Activated CD8-positive, alpha-beta memory T cell treated with anti-CD3 and anti-CD28 coated beads for 36 hours (primary cell): Measurements from ENCODE around the gene SLC23A3. TPM values are rescaled to one million over a fixed set of nuclear protein-coding genes. Genes with fewer than 3 reads are reported as not detected.
"Not testable (repeated sequence)": the region's sequence is repeated elsewhere in the genome, so short reads cannot be mapped to it uniquely, and the experiment has no call there.

Source experiments
- CTCF ChIA-PET: fragments of 350-600 bp; sonication (Branson Sonifier 250); formaldehyde crosslinking; loops from one replicate; lab custom pipeline; 2021; ENCODE audit warnings: antibody characterized with exemption; lab: Charles Lee
- POLR2A ChIA-PET: fragments of 350-600 bp; sonication (Branson Sonifier 250); formaldehyde crosslinking; loops from one replicate; lab custom pipeline; 2021; ENCODE audit warnings: antibody characterized with exemption; lab: Charles Lee
- total RNA-seq, 2 experiments: library from RNA; stranded (reverse); gene quantifications; one replicate each; pipeline ENCODE4 v1.2.3, GENCODE V29; 2021

Gene SLC23A3
- total RNA-seq, 2 experiments from 2014 or later, result 1.8 to 2.9 TPM

DNA sequence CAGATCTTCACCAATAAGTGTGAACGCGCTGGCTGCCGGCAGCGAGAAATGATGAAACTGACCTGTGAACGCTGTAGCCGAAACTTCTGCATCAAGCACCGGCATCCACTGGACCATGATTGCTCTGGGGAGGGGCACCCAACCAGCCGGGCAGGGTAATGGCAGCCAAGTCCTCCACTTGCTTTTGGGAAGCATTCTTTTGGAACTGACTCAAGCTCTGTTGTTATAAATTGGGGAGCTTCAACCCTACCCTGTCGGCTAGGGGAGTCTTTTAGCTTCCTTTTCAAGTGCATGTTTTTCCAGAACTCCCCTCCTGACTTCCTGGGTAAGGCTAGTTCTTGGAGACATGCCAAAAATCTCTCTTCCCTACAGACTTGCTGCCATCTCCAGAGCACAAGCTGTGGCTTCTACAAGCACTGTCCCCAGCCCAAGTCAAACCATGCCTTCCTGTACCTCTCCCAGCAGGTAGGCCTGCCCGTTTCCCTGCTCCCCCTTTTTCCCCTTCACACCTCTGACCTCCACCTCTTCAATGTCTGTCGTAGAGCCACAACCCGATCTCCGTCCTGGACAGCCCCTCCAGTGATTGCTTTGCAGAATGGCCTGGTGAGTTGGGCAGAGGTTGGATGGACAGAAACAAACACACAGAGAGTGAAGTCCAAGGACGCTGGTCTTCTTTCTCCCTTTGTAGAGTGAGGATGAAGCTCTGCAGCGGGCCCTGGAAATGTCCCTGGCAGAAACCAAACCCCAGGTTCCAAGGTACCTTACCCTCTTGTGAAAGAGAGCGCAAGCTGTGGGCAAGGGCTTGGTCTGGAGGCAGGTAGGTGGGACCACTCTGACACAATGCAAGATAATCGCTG, 38.3 kb upstream of the SLC23A3 start:
- CTCF ChIA-PET, result interaction anchor here (0.6 to 1.9 kb wide), 4 partner anchors 9 to 48 kb away, joined by 3 to 9 read pairs (median 6); partner anchors contain the start of gene NHEJ1
- POLR2A ChIA-PET, result interaction anchor here (0.6 to 2.9 kb wide), 5 partner anchors 8 to 33 kb away, joined by 4 to 18 read pairs (median 7); partner anchors contain the start of genes ABCB6, ANKZF1, ATG9A and CNPPD1

DNA sequence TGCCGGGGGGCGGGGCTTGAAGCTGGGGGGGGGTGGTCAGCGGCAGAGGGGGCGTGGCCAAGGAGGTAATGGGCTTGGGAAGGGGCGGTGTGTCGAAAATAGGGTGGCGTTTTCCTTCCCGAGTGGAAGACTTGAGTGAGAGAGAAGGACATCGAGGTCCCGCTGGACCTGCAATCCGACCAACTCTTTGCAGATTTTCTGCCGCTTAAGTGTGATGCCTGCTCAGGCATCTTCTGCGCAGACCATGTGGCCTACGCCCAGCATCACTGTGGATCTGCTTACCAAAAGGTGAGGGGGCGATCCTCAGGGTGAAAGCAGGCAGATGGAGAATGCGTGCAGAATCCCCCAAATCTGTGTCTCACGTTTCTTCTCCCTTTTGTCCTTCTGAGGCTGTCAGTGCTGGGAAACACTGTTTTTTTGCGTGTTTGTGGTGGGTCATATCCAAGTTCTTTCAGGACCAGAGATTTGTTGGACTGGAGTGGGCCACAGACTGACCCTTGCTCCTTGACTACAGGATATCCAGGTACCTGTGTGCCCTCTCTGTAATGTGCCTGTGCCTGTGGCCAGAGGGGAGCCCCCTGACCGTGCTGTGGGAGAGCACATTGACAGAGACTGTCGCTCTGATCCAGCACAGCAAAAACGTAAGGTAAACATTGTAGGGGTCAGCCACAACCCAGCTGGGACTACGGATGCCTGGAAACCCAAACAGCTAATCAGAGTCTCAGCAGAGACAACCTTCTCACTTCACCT, 37.5 kb upstream of the SLC23A3 start:
- ChIA-PET CTCF (interaction anchor here (1.1 to 1.9 kb wide), 4 partner anchors 10 to 88 kb away, joined by 5 to 9 read pairs (median 7); no protein-coding TSS in a partner anchor), POLR2A (interaction anchor here (0.6 to 2.9 kb wide), 11 partner anchors 11 to 47 kb away, joined by 3 to 18 read pairs (median 7); partner anchors contain the start of genes ABCB6, ANKZF1, ATG9A and CNPPD1)

DNA sequence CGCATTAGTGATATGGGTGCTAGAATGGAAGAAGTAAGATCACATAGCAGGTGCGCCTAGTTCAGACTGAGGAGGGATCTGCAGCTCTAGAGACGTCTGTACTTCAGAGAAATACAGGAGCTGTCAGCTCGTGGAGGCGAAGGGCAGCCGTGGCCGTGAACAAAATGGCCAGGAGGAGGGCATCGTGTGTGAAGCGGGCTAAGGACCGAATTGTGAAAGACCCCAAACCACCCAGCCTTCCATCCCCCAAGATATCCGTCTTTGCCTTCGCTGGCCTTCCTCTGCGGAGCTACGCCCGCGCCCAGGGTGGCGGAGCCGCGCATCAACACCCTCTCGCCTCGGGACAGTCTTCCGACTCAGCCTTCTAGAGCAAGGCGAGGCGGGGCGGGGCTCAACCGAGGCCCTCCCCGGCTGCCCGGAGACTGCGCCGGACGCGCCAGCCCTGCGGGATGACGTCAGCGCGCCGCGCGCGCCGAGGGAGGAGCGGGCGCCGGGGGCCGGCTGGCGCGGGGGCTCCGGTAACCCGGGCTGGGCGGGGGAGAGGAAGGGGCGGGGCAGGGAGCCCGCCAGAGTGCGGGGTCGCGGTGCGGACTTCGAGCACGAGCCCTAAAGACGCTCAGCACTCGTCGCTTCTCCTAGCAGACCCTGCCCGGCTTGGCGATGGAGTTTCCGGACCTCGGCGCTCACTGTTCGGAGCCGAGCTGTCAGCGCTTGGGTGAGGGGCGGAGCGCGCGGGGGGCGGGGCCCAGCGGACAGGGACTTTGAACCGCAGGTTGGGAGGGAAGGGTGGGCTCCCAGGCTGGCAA, 36.7 kb upstream of the SLC23A3 start, which contains the start of gene ZFAND2B:
TSS of gene ZFAND2B (plus strand) at position 455 of the 806 bp plus-strand sequence. CDS start at position 661, 206 bp downstream.
- ChIA-PET POLR2A (interaction anchor here (0.6 to 2.9 kb wide), 17 partner anchors 12 to 213 kb away, joined by 3 to 18 read pairs (median 6); partner anchors contain the start of genes ABCB6, ANKZF1, ATG9A and CNPPD1), CTCF (interaction anchor here (0.6 to 1.4 kb wide), 10 partner anchors 11 to 148 kb away, joined by 3 to 7 read pairs (median 4); partner anchors contain the start of genes CNPPD1 and SLC23A3)

DNA sequence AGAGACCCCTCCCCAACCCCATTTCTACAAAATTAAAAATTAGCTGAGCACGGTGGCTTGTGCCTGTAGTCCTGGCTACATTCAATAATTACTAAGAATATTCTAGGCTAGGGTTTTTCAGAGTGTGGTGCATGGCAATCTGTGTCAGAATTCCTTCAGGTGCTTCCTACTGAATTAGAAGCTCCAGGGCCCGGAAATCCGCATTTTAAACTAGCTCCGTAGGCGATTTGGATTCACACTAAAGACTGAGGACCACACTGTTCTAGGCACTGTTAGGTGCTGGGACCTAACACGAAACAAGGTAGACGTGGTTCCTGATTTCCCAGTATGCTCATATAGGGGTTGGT, 36.1 kb upstream of the SLC23A3 start:
- CTCF ChIA-PET, result interaction anchor here (0.6 to 1.4 kb wide), 9 partner anchors 12 to 147 kb away, joined by 3 to 7 read pairs (median 4); partner anchors contain the start of genes CNPPD1 and SLC23A3
- POLR2A ChIA-PET, result interaction anchor here (0.6 to 2.9 kb wide), 16 partner anchors 13 to 213 kb away, joined by 3 to 18 read pairs (median 6); partner anchors contain the start of genes ABCB6, ANKZF1, ATG9A and CNPPD1

DNA sequence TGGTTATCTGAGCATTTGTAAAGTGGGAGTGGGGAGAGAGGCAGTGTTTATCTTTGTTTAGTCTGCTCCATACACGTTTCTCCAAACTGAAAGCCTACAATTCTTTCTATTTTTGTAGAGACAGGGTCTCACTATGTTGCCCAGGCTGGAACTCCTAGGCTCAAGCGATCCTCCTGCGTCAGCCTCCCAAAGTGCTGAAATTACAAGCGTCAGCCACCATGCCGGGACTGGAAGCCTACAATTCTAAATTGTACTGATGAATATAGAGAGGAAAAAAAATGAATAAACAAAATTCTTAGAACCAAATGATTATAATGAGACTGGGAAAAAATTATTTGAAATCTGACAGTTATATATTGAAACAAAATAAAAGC, 35.3 kb upstream of the SLC23A3 start:
- CTCF ChIA-PET, result interaction anchor here (1.4 kb wide), 1 partner anchor 28 kb away, joined by 7 read pairs; the partner anchor contains the start of gene CNPPD1
- POLR2A ChIA-PET, result interaction anchor here (0.7 to 2.9 kb wide), 3 partner anchors 16 to 49 kb away, joined by 4 to 18 read pairs (median 4); partner anchors contain the start of genes ANKZF1, ATG9A and TUBA4A

DNA sequence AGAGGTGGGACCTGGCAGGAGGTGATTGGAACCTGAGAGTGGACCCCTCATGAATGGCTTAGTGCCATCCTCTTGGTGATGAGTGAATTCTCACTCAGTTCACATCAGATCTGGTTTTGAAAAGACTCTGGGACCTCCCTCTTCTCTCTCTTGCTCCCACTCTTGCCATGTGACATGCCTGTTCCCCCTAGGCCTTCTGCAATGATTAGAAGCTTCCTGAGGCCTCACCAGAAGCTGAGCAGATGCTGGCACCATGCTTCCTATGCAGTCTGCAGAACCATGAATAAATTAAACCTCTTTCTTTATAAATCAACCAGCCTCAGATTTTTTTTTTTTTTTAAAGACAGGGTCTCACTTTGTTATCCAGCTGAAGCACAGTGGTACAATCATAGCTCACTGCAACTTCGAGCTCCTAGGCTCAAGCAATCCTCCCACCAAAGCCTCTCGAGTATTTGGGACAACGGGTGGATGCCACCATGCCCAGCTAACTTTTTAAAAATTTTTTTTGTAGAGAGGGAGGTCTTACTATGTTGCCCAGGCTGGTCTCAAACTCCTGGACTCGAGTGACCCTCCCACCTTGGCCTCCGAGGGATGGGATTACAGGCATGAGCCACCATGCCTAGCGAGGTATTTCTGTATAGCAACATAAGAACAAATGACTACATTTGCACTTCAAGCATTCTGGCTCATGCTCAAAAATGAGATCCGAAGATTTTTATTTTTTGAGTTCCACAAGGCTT, 34.8 kb upstream of the SLC23A3 start:
- ChIA-PET CTCF (interaction anchor here (2.2 kb wide), 1 partner anchor 90 kb away, joined by 6 read pairs; no protein-coding TSS in a partner anchor), POLR2A (interaction anchor here (0.7 kb wide), 2 partner anchors 49 to 638 kb away, joined by 4 to 5 read pairs; partner anchors contain the start of gene TUBA4A)

DNA sequence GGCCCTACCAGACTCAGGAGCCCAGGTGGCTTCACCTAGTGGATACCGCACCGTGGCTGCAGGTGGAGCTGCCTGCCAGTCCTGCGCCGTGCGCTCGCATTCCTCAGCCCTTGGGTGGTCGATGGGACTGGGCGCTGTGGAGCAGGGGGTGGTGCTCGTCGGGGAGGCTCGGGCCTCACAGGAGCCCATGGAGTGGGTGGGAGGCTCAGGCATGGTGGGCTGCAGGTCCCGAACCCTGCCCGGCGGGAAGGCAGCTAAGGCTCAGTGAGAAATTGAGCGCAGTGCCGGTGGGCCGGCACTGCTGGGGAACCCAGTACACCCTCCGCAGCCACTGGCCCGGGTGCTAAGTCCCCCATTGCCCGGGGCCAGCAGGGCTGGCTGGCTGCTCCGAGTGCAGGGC, 31.5 kb upstream of the SLC23A3 start:
- CTCF ChIA-PET, result not testable (repeated sequence)
- POLR2A ChIA-PET, result interaction anchor here (1.2 to 2.6 kb wide), 4 partner anchors 18 to 187 kb away, joined by 3 to 15 read pairs (median 7); partner anchors contain the start of genes ABCB6, DNPEP, GLB1L and STK16

DNA sequence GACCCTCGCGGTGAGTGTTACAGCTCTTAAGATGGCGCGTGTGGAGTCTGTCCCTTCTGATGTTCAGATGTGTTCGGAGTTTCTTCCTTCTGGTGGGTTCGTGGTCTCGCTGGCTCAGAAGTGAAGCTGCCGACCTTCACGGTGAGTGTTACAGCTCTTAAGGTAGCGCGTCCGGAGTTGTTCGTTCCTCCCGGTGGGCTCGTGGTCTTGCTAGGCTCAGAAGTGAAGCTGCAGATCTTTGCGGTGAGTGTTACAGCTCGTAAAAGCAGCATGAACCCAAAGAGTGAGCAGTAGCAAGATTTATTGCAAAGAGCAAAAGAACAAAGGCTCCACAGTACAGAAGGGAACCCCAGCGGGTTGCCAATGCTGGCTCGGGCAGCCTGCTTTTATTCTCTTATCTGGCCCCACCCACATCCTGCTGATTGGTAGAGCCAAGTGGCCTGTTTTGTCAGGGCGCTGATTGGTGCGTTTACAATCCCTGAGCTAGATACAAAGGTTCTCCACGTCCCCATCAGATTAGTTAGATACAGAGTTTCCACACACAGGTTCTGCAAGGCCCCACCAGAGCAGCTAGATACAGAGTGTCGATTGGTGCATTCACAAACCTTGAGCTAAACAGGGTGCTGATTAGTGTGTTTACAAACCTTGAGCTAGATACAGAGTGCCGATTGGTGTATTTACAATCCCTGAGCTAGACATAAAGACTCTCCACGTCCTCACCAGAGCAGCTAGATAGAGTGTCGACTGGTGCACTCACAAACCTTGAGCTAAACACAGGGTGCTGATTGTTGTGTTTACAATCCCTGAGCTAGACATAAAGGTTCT, 30.9 kb upstream of the SLC23A3 start:
- CTCF ChIA-PET, result interaction anchor here (0.8 to 1.8 kb wide), 2 partner anchors 11 to 18 kb away, joined by 3 to 7 read pairs; no protein-coding TSS in a partner anchor

DNA sequence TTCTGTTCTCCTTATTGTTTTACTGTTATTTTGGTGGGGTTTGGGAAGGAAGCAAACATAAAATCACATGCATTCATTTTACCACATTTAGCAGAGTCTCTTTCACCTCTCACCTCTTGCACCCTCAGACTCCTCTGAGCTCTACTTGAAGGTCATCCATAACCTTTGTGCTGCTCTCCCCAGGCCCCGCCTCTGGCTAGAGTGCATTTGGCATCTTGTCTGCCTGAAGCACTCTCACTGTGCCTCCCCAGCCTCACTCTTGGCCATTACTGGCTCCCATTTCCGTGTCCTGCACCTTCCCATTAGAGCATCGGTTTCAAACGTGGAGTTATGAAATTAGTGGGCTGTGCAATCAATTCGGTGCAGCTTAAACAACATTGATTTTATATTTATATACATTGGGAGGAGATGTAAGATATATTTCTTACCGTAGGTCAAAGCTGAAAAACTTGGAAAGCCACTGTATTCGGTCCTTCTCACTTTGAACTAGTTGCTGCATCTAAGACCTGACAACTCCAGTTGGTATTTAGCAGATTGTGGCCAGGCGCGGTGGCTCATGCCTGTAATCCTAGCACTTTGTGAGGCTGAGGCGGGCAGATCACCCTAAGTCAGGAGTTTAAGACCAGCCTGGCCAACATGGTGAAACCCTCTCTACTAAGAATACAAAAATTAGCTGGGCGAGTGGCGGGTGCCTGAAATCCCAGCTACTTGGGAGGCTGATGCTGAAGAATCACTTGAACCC, 29.8 kb upstream of the SLC23A3 start:
- ChIA-PET POLR2A (interaction anchor here (0.7 to 2.6 kb wide), 9 partner anchors 9 to 540 kb away, joined by 3 to 15 read pairs (median 6); partner anchors contain the start of genes ABCB6, ANKZF1, ATG9A and BCS1L), CTCF (interaction anchor here (1.8 kb wide), 1 partner anchor 17 kb away, joined by 7 read pairs; no protein-coding TSS in a partner anchor)

More for the DNA sequence above, 30.9 kb upstream of the SLC23A3 start:
- POLR2A ChIA-PET, result interaction anchor here (0.6 to 2.6 kb wide), 12 partner anchors 8 to 541 kb away, joined by 3 to 15 read pairs (median 6); partner anchors contain the start of genes ABCB6, ANKZF1, ATG9A and BCS1L

DNA sequence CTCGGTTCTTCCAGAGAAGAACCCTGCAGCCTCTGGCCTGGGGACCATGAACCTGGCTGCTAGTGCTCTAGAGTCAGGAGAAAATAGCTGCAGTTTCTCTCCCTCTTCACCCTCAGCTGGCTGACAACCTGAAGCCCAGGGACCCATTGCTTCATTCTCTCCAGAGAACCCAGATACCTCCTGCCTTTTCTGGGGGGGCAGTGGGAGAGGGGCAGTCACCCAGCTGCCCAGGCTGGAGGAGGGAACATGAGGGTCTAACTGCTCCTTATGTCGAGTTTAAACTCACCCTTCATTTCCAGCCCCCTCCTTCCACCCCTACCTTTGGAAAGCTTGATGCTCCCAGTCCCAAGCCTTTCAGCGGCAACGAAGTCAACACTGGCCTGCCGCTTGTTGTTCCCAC, 29.1 kb upstream of the SLC23A3 start:
- ChIA-PET CTCF (interaction anchor here (1.8 kb wide), 1 partner anchor 16 kb away, joined by 7 read pairs; no protein-coding TSS in a partner anchor), POLR2A (interaction anchor here (2.1 to 2.6 kb wide), 2 partner anchors 20 to 23 kb away, joined by 10 to 11 read pairs; partner anchors contain the start of genes ABCB6 and CNPPD1)

DNA sequence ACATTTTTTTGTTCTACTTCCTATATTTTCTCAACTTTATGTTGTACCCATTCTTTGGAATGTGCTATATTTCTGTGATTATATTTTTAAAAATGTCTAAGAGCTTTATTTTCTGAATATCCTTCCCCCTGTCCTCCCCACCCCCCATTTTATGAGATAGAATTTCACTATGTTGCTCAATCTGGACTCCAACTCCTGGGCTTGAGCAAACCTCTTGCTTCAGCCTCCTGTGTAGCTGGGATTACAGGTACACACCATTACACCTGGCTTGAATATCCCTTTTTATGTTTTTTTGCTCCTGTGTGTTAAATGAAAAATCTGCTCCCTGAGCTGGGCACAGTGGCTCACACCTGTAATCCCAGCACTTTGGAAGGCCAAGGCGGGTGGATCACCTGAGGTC, 27.6 kb upstream of the SLC23A3 start:
- ChIA-PET POLR2A (interaction anchor here (0.7 kb wide), 2 partner anchors 43 to 57 kb away, joined by 6 to 7 read pairs; partner anchors contain the start of gene TUBA4A), CTCF (interaction anchor here (0.7 kb wide), 1 partner anchor 924 kb away, joined by 8 read pairs; no protein-coding TSS in a partner anchor)

DNA sequence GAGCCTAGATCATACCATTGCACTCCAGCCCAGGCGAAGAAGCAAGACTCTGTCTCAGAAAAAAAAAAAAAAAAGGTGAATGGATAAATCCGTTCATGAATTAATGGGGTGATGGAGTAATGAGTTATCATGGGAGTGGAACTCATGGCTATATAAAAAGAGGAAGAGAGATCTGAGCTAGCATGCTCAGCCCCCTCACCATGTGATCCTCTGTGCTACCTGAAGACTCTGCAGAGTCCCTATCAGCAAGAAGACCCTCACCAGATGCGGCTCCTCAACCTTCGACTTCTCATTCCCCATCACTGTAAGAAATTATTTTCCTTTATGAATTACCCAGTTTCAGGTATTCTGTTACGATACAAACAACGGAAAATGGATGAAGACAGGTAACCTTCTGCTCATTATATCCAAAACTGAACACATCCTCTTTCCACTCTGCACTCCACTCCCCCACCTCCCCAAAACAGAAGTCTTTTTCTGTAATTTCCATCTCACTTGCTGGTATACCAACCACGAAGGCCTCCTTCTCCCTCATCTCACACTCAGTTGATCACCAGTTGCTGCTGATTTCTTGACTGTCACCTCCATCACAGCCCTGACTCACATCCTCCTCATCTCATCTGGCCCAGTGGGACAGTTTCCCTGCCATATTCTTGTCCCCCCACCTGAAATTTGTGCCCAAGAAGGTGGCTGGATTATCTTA, 17.1 kb upstream of the SLC23A3 start:
- ChIA-PET POLR2A (interaction anchor here (0.7 kb wide), 1 partner anchor 57 kb away, joined by 4 read pairs; no protein-coding TSS in a partner anchor), CTCF (interaction anchor here (0.6 kb wide), 2 partner anchors 21 to 643 kb away, joined by 3 to 4 read pairs; no protein-coding TSS in a partner anchor)

DNA sequence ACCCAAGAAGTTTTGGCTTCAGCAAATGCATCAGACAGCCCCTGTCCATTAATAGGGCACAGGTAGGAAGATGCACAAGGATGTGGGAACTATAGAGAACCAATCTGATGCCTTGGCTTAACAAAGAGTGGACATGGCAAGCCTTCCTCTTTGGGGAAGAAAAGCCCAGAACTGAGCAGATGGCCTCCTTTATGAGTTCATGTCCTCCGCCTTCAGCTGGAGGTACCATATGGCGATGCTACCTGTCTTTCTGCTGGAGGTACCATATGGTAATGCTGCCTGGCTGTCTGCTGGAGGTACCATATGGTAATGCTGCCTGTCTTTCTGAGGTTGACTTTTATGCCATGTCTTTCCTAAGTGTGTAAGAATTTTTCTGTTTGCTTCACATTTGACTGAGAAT, 14.3 kb upstream of the SLC23A3 start:
- CTCF ChIA-PET, result interaction anchor here (1.7 kb wide), 1 partner anchor 24 kb away, joined by 4 read pairs; no protein-coding TSS in a partner anchor
- POLR2A ChIA-PET, result interaction anchor here (1.2 kb wide), 1 partner anchor 16 kb away, joined by 10 read pairs; no protein-coding TSS in a partner anchor
